ENCODE data around the gene AP5Z1.

The AP5Z1 gene

DNA sequence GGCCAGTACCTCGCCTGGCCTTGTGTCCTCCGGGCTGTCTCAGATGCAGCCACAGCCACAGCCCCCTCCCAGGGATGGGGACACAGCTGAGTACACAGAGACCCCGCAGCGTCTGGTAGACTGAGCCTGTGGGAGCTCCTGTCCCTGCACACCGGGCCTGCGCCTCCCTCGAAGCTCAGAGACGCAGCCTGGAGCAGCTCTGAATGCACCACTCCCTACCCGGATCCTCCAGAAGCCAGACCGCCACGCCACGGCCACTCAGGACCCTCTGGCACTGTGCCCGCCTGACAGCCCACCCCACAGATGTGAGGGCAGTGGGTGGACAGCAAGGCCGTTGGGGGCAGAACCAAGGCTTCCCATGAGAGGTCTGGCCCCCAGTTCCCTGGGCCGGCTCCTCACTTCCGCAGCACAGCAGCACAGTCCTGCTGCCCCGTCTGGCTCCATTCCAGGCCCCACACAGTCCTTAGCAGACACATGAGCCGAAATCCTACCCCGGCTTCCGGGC lies 45.6 kb downstream of the AP5Z1 start:
- DNase-seq (ENCODE audit: low read depth) = no peak

DNA sequence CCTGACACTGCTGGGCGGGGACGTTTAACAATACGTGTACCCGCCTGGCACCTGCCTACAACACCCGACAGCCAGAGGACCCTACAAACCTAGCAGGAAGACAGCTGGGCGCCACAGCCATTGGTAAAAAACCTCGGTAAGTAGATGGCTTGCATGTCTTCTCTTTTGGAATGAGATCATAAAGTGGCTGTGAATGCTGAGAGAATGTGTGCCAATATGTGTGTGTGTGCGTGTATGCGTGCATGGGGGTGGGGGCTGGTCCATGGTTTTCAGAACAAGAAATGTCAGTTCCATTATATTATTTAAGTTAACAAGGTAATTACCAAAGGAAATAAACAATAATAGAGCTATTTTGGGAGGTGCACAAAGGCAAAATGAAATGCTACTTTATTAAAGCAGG lies 47.3 kb downstream of the AP5Z1 start:
- no peak for DNase-seq (ENCODE audit: low read depth)

DNA sequence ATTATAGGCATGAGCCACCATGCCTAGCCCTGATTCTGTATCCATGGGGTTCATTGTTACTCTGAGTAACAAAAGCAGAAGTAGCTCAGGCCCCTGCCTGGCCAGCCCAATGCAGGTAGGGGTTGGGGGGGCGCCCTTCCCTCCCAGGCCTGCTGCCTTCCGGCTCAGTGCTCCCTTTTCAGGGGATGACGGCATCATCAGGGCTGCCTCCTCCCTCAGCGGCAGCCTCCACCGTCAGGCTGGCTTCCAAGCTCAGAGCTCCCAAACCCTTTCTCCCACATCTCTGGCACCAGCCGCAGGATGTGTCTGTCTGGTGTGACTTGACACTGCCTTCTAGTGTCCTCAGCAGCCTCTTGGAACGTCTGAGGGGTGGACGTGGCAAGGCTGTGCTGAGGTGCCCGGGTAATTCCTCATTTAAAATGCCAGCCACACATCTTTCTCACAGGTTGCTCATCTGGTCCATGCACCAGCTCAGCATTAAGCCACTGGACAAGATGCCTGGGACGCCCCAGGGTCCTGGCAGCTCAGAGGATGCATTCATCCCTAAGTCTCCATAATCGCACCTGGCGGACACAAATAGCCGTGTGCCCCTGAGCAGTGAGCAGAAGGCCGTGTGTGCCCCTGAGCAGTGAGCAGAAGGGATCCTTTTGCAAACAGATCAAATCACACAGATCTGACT lies 48.2 kb downstream of the AP5Z1 start:
- no peak for DNase-seq (ENCODE audit: low read depth)

DNA sequence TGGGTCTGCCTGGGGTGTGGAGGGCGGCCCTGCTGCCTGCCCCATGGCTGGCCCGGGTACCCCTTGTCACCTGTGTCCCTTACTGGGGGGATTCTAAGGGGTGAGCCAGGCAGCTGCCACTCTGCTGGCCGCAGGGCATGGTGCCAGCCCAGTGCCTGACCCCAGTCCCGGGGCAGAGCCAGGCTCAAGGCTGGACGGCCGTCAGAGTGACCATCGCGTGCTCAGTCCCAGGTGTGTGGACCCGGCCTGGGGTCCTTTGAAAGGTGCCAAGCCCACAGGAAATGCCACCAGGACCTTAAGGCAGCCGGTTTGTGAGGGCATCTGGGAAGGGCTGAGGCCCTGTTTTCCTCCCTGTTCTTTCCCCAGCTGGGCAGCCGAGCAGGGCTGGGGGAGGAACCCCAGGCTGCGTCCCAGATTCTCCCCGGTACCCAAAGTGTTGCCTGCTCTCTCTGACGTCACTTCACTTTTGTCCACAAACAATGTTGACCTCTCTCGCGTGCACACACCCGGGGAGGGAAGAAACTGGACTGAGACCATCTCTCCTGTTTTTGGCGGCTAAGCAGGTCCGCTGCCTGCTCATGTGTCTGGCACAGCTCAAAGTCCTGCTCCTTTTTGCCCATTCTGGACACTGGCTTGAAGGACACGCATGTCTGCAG lies 48.8 kb downstream of the AP5Z1 start:
- DNase-seq (ENCODE audit: low read depth) = no peak

DNA sequence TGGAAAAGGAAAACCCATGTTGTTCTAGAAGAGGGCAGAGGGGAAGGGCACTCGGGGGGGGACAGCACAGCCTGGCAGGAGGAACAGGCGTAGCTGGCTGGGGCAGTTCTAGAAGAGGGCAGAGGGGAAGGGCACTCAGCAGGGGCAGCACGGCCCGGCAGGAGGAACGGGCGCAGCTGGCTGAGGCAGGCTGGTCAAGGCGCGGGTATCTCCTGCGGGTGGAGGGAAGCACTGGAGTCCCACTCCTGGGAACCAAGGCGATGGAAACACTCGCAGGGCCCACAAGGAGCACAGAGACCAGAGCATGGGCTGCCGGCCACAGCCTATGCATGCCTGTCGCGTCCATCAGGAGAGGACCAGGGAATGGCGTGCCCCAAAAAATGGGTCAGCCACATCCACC lies 49.7 kb downstream of the AP5Z1 start:
- DNase-seq (ENCODE audit: low read depth) = no peak

DNA sequence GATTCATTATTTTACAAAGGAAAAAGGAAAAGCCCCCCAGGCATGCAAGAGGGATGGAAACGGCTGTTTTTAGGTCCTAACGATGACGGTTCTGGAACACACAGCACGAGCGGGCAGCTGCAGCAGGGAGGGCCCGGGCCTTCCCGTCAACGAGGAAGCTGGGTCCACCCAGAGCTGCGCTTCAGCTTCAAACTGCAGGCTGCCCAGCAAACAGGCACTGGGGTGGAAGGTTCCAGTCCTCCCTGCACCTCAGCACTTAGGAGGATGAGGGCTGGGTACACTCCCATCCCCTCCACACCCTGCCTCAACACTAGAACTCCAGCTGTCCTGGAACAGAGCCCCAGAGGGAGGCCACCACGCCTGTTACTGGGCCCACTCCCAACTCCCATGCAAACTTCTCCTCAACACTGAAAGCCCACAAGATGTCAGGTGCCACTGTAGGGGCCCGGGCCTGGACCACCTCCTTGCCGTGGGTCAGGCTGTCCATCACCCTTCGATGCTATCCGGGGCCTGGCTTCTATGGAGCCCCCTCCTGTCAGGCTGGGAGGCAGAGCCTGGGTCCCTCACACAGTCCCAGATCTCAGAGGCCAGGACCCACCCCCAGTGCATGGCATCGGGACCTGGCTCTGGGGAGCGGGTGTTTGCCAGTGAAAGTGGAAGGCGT lies 53.4 kb downstream of the AP5Z1 start:
- no peak for DNase-seq (ENCODE audit: low read depth)

DNA sequence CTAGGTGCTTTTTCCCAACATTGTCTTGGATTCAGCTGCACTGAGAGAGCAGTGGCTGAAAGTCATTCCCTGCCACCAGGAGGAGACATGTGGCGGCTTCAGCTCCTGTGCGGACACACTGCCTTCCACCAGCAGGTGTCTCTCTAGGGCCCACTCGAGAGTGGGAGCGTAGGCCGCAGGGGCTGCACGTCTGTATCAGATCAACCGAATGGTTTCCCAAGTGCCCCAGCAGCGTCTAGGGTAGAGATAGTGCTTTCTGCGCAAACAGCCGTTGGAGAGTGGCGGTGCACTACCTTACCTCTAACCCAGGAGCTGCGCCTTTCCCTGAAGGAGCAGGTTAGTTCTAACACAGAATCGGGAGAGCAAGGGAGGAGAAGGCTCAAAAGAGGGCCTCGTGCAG lies 54.8 kb downstream of the AP5Z1 start:
- DNase-seq (ENCODE audit: low read depth) = no peak

DNA sequence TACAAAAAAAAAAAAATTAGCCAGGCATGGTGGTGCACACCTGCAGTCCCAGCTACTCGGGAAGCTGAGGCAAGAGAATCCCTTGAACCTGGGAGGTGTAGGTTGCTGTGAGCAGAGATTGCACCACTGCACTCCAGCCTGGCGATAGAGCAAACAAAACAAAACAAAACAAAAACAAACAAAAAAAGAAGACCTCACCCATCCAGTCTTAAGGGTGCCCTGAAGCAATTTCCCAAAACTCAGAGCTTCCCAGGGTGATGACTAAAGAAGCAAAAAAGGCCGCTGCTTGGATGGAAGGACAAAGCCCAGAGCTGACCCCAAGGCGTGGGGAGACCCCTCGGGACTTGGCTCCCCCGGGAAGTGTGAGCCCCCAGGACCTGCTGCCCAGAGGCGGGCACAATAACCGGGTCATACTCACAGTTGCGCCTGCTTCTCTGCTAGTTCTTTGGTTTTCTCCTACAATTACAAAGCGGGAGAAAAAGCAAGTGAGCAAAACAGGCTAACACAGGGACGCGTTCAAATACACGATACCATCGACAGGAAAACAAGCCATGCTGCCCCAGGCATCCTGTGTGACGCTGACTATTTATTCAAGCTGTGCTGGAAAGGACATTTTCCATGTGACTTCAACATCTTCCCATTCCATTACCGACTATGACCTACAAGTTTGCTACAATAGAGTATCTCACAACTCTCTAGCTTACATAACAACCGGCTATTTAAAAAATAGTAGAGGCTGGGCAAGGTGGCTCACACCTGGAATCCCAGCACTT lies 56.5 kb downstream of the AP5Z1 start:
- DNase-seq (ENCODE audit: low read depth) = no peak

DNA sequence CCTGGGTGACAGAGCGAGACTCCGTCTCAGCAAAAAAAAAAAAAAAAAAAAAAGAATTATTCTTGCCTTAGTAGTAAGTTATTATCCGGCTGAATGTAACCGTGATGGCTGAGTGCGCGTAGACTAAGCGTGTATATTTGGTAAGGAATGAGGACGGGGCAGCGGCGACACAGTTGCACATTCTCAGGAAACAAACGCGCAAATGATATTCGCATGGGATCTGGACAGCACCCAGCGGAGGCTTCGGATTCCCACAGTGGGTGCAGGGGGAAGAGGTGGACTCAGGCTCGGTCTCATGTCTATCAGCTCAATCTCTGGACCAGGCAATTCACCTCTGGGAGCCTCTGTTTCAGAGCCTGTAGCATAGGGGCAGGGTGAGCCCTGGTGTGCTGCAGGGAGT lies 57.3 kb downstream of the AP5Z1 start:
- DNase-seq (ENCODE audit: low read depth) = no peak

DNA sequence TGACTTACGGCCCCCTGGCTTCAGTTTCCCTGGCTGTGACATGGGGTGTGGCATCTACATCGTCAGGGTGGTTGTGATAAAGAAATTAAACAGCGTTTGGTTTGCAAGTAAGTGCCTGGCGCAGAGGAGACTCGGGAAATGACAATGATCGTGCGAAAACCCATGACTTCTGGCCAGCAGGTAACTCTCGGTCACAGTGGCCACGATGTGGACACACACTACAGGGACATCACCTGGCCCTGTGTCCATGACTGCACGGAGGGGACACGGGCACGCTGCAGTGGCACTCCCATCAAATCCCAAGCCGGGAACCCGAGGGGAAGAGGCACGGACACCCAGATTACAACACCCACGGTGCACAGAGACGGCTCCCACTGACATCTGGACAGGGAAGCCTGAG lies 57.8 kb downstream of the AP5Z1 start:
- no peak for DNase-seq (ENCODE audit: low read depth)

DNA sequence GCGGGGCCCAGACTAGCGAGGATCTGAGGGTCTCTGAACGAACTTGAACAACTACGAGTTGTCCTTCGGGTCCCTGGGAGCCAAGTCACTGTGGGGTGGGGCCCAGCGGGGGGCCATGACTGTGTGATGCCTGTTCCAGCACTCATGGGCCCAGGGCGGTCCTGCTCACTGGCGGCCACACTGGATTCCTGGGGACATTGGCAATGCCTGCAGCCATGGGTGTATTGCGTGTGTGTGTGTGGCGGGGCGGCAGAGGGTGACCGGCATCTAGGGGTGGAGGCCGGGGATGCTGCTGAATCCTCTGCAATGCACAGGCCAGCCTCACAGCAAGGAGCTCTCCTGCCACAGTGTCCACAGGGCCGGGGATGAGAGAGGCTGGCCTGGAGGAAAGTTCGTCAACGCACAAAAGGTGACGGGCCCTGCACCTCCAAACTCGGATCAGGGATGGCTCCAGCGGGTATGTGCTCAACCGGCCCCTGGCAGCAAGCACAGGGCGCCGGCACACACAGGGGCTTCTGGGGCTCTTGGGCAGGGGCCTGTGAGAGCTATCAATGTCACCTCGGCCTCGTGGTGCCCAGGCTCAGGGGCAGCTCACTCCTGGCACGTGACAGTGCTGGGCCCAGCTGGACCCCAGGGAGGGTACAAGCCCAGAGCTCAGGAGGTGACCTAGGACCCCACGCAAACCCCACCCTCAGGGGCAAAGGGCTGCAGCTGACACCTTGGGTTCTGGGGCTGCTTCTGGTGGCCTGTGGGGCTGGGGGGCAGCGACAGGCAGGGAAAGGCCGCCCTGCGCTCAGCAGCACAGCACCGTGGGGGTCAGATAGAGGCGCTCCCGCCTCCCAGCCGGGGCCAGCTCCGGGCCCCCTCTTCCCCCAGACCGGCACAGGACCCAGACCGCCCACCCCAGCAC lies 58.5 kb downstream of the AP5Z1 start:
- no peak for DNase-seq (ENCODE audit: low read depth)

DNA sequence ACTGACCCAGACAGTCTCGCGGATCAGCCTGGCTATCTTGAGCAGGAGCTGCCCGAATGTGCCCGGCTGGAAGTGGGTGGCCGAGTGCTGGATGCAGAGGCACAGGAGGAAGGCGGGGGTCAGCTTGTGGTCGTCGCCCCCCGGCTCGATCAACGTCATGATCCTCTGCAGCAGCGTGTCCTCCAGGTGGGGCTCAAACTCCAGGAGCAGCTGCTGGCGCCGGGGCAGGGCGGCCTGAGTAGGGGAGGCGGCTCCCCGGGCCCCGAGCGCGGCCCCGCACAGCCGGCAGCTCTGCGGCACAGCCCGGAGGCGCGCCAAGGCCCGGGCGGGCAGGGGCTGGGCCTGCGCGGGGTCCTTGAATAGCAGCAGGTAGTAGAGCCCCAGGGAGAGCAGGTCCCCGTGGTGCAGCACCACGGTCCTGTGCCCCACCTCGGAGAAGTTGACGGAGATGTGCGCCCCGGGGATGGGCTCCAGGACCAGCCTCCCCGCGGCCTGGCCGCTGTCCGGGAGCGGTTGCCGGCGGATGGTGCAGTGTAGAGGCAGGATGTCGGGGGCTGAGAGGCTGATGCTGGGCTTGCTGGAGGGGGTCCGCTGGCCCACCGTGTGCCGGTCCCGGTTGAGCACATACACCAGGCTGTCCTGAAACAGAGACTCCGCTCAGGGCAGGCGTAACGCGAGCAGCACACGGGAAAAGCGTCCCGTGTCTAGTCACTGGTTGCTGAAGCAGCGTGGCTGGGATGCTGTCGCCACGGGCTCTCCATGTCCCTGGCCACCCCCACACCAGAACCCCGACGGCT lies 59.4 kb downstream of the AP5Z1 start:
- DNase-seq (ENCODE audit: low read depth) = no peak

DNA sequence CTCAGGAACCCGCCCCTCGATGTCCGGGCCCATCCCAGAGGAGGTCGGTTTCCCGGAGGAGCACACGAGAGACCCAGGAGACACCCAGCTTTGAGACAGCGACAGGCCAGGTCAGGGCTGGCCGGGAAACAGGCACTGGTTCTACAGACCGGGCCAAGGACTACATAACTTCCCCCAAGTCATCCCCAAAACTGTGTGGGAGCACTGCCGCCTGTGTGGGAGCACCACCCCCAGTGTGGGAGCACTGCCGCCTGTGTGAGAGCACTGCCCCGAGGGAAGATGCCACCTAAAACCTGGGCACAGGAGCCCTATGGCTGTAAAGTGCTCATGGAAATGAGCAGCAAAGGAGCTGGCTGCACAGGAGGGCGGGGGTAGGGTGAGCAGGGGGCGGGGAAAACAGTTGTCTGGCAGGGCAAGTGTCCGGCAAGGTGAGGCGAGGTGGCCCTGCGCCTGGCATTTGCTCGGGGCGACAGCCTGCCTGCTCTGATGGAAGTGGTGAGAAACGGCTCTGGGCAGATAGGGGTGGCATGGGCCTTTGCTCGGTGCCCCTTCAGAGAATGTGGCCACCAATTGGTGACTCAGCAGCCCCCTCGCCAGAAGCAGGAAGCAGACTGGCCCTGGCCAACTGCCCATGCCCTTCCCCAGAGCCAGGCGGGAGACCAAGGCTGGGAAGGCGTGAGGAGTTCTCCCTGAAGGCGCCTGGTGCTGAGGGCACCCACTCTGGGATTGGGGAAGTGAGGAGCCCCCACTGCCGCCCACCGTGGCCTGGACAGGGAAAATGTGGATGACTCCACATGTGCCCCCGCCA lies 60.2 kb downstream of the AP5Z1 start:
- DNase-seq (ENCODE audit: low read depth) = no peak

DNA sequence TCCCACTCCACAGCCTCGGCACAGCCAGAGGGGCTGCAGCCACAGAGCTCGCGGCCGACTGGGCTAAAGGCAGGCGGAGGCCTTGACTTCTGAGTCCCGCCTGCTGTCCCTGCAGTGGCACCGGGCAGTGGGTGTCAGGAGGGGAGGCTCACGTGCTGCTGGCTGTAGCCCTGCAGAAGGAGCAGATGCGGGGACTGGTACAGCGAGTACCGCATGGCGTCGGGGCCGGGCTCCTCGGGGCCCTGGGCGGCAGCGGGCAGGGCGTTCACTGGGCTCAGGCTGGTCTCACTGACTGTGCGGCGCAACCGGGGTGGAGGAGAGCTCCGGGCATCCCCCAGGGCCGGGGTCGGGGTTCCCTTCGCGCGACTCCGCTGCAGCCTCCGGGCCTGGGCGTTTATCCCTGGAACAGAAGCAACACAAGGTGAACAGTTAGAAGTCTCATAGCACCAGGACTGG lies 60.8 kb downstream of the AP5Z1 start:
- DNase-seq (ENCODE audit: low read depth) = no peak

DNA sequence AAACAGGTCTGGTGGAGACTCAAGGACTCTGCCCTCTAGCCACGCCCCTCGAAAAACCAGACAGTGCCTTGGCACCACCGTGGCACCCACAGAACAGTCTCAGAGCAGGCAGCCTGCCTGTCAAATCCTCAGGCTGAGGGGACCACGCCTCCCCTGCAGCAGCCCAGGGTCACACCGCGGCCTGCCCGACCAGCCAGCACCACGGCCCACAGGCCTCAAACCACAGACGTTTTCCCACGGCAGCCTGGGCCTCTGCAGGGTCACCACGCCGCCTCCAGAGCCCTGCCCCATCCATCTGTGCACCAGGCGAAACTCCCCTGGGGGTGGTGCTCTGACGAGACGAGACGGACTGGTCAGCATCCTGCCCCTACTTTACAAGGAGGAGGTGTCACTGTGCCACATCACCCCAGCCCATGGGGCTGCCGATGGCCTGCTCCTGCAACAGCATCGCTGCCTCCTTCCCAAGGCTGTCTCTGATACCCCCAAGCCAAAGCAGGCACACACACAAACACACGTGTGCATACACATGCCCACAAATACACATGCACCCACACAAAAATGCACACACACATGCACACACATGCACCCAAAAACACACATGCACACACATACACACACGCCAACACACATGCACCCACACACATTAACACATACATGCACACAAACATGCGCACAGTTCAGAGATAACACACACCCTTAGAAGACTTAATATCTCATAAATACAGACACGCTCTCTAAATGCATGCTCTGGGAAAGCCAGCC lies 61.8 kb downstream of the AP5Z1 start:
- no peak for DNase-seq (ENCODE audit: low read depth)

DNA sequence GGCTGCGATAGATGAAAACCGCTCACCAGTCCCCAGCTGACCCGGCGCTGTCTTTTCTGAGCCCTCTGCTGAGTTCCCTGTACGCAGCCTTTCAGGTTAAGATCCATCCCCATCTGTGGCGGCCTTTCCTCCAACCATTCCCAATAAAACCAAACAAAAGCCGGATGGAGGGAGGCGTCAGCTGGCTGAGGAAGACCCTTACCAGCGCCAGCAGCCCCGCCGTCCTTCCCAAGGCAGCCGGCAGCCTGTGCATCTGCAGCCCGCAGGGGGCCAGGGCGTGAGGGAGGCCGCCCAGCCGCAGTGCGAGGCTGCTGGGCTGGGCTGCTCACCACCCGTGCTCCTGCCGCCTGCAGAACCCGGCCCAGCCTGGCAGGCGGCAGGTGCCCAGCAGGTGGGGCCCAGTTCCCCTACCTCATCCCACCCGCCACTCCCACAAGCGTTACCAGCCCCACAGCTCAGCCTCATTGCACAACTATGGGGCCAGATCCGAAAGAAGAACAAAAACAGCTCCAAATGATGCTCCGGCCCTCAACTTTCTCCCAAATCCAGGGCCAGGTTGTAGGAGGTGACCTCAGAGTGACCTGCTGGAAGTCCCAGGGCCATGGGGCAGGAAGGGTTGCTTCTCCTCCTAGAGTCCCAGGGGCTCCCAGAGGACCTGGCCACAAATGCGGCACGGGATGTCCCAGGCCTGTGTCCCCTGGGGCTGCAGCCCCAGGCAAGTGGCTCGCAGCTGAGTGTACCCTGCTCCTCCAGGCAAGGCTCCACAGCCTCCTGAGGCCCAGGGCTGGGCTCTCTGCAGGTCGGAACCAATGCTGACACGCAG lies 62.6 kb downstream of the AP5Z1 start:
- no peak for DNase-seq (ENCODE audit: low read depth)

DNA sequence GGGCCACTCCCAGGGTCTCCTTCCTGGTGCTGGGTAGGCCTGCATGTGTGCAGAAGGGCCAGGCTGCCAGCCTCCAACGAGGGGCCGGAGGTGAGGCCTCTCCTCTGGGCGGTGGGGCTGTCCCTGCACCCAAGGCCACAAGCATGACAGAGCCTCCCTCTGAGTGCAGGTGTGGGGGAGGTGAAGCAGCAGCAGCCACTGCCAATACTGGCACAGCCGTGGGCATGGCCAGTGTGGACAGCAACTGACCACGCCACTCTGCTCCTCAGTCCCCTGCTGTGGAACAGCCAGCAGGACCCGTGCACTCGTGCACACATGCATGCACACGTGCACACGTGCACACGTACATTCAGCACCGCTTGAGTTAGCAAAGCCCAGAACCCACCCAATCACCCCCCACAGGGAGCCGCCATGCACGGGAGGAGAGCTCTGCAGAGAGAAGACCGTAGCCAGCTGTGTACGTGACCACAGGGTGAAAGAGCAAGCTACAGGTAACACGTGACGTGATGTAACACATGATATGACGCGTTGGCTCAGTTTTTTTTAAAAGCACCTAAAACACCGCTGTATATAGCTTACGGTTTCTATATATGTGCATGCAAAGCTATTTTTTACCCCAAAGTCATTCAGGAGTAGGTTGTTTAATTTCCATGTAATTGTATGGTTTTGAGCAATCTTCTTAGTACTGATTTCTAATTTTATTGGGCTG lies 63.4 kb downstream of the AP5Z1 start:
- DNase-seq (ENCODE audit: low read depth) = no peak
